GM12875 (cell line): ENCODE measurements around the gene AGAP1.

Experiments used
- H3K4me3 ChIP-seq: one replicate; pipeline ENCODE4 v1.5.1; 2011; ENCODE audit warnings: low read depth, low read length, control low read depth
- TF ChIP-seq, protein P1 (sequence below): IDR thresholded peaks from 2 replicates; pipeline ENCODE4 v1.5.1; 2011; ENCODE audit warnings: low read depth, mild to moderate bottlenecking, control low read depth, inconsistent platforms, low read length, moderate library complexity, borderline replicate concordance; ENCODE audit not compliant: insufficient read depth

AGAP1 gene

DNA sequence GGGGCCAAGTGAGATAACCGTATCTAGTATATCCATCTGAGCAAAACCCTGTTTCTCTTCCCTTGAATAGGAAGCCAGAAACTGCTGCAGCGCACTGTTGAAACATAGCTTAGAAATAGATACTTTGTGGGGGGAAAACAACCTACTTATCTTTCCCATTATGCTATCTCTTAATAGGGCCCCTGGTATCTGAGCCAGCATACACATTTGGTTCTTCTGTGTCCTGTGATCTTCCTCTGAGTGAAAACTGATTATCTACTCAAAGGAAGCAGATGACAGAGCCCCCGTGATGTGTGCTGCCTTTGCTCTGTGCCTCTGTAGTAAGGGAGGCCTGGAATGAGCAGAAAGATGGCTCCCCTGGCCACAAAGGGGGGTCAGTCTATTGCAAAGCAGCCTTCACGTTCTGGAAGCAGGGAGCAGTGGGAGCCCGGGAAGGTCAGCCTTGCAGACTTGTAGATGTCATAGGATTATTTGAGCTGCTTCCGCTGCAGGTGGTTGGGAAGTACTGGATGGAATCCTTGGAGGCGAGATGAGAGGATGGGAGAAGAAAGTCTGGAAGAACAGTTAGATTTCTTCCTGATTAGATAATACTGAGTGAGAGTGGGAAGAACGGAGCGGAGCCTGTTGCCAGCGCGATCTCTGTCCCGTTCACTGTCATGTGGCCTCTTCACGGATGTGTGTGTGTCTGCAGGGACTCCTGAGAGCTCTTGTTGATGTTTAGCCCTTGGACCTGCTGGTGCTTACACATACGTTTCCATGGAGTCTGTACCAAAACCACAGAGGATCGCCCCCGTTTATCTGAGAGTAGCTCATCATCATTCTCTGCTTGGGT lies 150.1 kb downstream of the AGAP1 start:
- TF ChIP-seq, protein P1, sequence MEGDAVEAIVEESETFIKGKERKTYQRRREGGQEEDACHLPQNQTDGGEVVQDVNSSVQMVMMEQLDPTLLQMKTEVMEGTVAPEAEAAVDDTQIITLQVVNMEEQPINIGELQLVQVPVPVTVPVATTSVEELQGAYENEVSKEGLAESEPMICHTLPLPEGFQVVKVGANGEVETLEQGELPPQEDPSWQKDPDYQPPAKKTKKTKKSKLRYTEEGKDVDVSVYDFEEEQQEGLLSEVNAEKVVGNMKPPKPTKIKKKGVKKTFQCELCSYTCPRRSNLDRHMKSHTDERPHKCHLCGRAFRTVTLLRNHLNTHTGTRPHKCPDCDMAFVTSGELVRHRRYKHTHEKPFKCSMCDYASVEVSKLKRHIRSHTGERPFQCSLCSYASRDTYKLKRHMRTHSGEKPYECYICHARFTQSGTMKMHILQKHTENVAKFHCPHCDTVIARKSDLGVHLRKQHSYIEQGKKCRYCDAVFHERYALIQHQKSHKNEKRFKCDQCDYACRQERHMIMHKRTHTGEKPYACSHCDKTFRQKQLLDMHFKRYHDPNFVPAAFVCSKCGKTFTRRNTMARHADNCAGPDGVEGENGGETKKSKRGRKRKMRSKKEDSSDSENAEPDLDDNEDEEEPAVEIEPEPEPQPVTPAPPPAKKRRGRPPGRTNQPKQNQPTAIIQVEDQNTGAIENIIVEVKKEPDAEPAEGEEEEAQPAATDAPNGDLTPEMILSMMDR: no peak
- H3K4me3 ChIP-seq: no peak overlapping the region

DNA sequence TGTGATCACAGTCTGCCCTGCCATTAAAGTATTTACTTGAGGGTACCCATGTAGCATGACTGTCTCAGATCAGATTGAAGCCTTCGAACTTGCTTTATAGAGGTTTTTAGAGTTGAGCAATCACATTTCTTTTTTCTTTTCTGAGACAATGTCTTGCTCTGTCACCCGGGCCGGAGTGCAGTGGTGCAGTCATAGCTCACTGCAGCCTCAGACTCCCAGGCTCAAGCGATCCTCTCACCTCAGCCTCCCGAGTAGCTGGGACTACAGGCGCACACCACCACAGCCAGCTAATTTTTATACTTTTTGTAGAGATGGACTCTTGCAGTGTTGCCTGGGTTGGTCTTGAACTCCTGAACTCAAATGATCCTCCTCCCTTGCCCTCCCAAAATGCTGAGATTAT lies 153.4 kb downstream of the AGAP1 start:
- TF ChIP-seq, protein P1: no peak
- H3K4me3 ChIP-seq: no peak overlapping the region

DNA sequence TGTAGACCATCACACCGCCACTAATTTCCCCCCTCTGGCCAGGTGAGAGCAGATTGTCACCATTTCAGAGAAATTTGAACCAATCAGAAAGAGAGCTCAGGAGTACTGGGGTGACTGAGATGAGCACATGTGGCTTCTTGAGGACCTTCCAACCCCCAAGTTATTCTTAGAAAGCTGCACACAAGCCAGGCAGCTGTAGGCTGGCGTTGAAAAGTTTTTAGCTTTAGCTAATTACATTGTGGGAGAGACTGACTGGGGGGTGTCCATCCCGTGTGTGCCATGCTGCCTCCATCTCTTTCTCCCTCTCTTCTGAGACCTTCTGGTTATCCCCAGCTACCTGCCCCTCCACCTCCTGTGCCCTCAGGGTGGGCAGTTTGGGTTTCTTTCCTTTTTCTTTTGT lies 154.0 kb downstream of the AGAP1 start:
- TF ChIP-seq, protein P1: no peak
- no peak overlapping the region for H3K4me3 ChIP-seq

DNA sequence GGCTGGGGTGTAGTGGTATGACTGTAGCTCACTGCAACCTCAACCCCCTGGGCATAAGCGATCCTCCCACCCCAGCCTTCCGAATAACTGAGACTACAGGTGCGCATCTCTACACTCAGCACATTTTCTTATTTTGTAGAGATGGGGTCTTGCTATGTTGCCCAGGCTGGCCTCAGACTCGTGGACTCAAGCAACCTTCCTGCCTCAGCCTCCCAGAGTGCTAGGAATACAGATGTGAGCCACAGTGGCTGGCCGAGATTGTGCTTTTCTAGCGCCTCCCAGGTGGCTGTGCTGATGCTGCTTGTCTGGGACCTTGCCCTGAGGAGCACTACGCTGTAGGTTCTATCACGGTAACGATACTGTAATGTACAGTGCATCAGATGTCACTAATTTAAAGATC lies 155.6 kb downstream of the AGAP1 start:
- TF ChIP-seq, protein P1: no peak
- H3K4me3 ChIP-seq: no peak overlapping the region

DNA sequence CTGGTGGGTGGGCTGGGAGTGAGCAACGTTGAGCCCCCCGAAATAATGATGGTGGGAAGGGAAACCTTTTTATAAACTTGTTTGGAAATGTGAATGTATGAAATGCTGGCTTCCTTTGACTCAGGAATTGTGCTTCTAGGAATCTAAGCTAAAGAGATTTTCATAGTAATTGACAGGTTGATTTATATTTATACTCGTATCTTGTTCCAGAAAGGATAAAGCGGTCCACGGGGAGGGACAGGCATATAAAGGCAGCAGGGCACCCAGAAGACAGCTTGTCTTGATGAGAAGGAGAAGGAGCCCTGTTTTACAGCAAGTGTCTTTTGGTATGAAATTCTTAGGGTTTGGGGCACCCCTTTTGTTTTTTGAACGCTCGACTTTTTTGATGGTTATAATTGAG lies 157.8 kb downstream of the AGAP1 start:
- H3K4me3 ChIP-seq: no peak overlapping the region
- TF ChIP-seq, protein P1: no peak

DNA sequence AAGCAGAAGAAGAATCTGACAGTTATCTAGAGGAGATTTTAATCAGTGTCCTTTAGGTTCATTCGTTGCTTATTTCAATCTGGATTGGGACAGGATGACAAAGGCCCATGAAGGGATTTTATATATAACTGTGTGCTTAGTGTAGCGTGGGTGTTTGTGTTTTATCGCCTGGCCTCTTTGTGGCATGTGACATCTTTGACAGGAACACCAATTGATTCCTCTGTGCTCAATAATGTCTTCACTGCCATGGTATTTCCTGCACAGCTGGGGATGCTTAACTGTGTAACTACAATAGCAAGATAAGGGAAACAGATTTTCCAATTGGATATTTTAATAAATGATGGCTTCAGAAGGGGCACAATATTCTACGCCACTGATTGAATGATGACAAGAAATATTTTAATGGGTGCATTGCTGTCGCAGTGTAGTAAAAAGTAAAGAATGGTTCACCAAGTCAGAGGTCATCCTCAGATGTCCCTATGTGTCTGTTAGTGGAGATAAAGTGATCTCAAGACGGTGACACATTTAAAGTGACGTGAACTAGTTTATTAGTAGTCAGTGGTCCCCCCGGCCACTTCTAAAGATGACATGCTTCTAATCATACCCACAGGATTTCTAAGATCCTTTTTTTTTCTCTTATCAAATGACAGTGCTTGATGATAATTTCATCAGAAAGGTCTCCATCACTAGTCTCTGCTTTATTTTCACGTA lies 160.4 kb downstream of the AGAP1 start:
- no peak overlapping the region for H3K4me3 ChIP-seq
- TF ChIP-seq, protein P1: no peak
